Kidney (tissue), 14 donors: ENCODE data around the gene MFAP4. TPM values are rescaled to one million over a fixed set of nuclear protein-coding genes. Genes with fewer than 3 reads are reported as not detected.
A peak's percentile ranks its signal among the peaks of the same experiment; 100 is the strongest.

Experiments
- DNase-seq, 5 donors: peaks; one replicate each; pipeline ENCODE4 v3.0.0-alpha.2; 2013 to 2020
- FAIRE-seq: peaks from 2 replicates; lab custom pipeline; 2012; peaks lifted over from hg19 to GRCh38; lab: Jason Lieb, UNC
- H3K27ac ChIP-seq, 2 donors: one replicate each; pipeline ENCODE4 v1.7.0; 2013; ENCODE audit warnings: low read depth in 2 of 2, low read length in 2 of 2, inconsistent platforms in 1 of 2
- H3K27me3 ChIP-seq: one replicate; pipeline ENCODE4 v1.7.1; 2013; ENCODE audit warnings: low read length, inconsistent platforms; ENCODE audit not compliant: control insufficient read depth, insufficient read depth
- H3K36me3 ChIP-seq, 3 donors: one replicate each; pipeline versions ENCODE4 v1.7.0 to v1.7.1; 2013; ENCODE audit warnings: low read length in 3 of 3, control low read depth in 1 of 3, inconsistent platforms in 1 of 3; ENCODE audit not compliant: insufficient read depth in 3 of 3, control insufficient read depth in 2 of 3
- H3K4me1 ChIP-seq, 3 donors: one replicate each; pipeline versions ENCODE4 v1.7.0 to v1.7.1; 2013; ENCODE audit warnings: low read length in 3 of 3, inconsistent platforms in 1 of 3, low read depth in 1 of 3; ENCODE audit not compliant: control insufficient read depth in 2 of 3, insufficient read depth in 2 of 3
- H3K4me3 ChIP-seq, 3 donors: one replicate each; pipeline versions ENCODE4 v1.7.0 to v1.8.1; 2013; ENCODE audit warnings: low read length in 3 of 3, control low read depth in 1 of 3, inconsistent platforms in 1 of 3
- H3K9ac ChIP-seq, 3 donors: one replicate each; pipeline versions ENCODE4 v1.7.0 to v1.7.1; 2013; ENCODE audit warnings: low read length in 3 of 3, control low read depth in 1 of 3, inconsistent platforms in 1 of 3
- H3K9me3 ChIP-seq, 3 donors: one replicate each; pipeline versions ENCODE4 v1.7.0 to v1.7.1; 2013; ENCODE audit warnings: low read length in 3 of 3, control low read depth in 1 of 3, inconsistent platforms in 1 of 3; ENCODE audit not compliant: control insufficient read depth in 2 of 3, insufficient read depth in 1 of 3
- intact Hi-C: fragments of 100-400 bp; cut with DNase I; formaldehyde crosslinking; loops from one replicate; pipeline ENCODE4 v1.11.1; 2022
- polyA plus RNA-seq: library from polyadenylated mRNA; stranded (reverse); fragments of 350-450 nt; fragmentation: Illumina TruSeq; extraction: RNeasy Lipid Tissue Mini Kit (QIAGEN cat#74804); gene quantifications from one replicate; pipeline ENCODE4 v1.2.3, GENCODE V29; 2014; ENCODE audit warnings: low read depth, low replicate concordance; ENCODE audit not compliant: insufficient read depth
- total RNA-seq: library from RNA; stranded (reverse); fragmentation: NEBNext Ultra II Directional; extraction: Animal tissue kit (Norgen Biotek cat#: 25700); gene quantifications from one replicate; pipeline ENCODE4 v1.2.1, GENCODE V29; 2021
- TF ChIP-seq, protein P1 (sequence below): IDR thresholded peaks from 3 replicates; pipeline ENCODE4 v1.5.1; 2012; ENCODE audit warnings: mild to moderate bottlenecking, moderate library complexity, borderline replicate concordance; ENCODE audit not compliant: insufficient read depth; ENCODE audit errors: extremely low read depth
- donor health status: control.
- donor health status: control.
- donor health status: control.
- donor health status: control.
- donor health status: control.
- donor health status: DM: yes; HTN: yes; CAD: no.
- donor health status: Normal renal cell carcinoma (clear cell type).

The MFAP4 gene
- total and polyA plus RNA-seq, 2 donors from 2014 or later = 27.6 to 51.1 TPM

GRCh38 chr17:19385521-19385983 lies 1.4 kb downstream of the MFAP4 start:
- Histone ChIP-seq H3K27ac (no peak overlapping the region), H3K27me3 (no peaks in the 10 kb centered on the region), H3K4me1 (peaks cover 0 to 23% (median 4%) of the 10 kb centered on the region in 3 donors), H3K9ac (no peak overlapping the region), H3K36me3 (peaks cover 3 to 17% (median 13%) of the 10 kb centered on the region in 3 donors), H3K4me3 (no peak overlapping the region), H3K9me3 (no peaks in the 10 kb centered on the region)
- intact Hi-C loops = no loop called here
- FAIRE-seq (no peak), DNase-seq (peak in 2 of 5 donors; percentile 51 to 54)
- TF ChIP-seq, protein P1, sequence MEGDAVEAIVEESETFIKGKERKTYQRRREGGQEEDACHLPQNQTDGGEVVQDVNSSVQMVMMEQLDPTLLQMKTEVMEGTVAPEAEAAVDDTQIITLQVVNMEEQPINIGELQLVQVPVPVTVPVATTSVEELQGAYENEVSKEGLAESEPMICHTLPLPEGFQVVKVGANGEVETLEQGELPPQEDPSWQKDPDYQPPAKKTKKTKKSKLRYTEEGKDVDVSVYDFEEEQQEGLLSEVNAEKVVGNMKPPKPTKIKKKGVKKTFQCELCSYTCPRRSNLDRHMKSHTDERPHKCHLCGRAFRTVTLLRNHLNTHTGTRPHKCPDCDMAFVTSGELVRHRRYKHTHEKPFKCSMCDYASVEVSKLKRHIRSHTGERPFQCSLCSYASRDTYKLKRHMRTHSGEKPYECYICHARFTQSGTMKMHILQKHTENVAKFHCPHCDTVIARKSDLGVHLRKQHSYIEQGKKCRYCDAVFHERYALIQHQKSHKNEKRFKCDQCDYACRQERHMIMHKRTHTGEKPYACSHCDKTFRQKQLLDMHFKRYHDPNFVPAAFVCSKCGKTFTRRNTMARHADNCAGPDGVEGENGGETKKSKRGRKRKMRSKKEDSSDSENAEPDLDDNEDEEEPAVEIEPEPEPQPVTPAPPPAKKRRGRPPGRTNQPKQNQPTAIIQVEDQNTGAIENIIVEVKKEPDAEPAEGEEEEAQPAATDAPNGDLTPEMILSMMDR = no peak

DNA sequence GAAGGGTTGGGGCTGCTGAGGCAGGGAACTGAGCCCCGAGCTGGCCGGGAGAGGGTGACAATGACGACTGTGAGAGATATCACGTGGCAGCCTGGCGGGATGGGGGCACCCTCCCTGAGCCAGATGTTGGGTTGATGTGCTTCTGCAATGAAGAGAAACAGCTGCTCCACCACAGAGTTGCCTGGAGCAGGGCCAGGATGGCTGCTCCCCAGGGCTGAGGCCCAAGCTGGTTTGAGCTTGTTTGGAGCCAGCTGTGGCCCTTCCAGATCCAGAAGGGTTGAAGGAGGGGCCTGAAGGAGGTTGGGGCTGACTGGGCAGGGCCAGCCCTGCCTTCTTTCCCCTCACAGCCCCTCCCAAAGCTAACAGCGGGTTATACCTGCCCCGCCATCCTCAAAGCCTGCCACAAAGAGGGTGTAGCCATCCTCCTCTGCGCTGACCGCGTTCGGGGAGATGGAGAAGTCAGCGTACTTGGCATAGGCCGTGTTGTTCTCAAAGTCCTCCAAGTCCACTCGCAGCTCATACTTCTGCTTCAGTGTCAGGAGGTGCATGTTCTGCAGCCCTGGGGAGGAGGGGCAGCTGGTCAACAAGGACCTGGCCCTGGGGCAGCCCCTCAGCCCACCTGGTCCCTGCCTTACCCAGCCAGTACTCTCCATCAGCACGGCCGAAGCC lies 2.1 kb downstream of the MFAP4 start:
- intact Hi-C loops = no loop called here
- H3K4me1 ChIP-seq = peaks cover 0 to 23% (median 4%) of the 10 kb centered on the region in 3 donors
- no peaks in the 10 kb centered on the region for H3K27me3 ChIP-seq
- FAIRE-seq (no peak), DNase-seq (peak; percentile 83 to 95 (median 85))
- TF ChIP-seq, protein P1 = no peak
- H3K9ac ChIP-seq = no peak overlapping the region
- peaks cover 9 to 23% (median 20%) of the 10 kb centered on the region in 3 donors for H3K36me3 ChIP-seq
- peak overlapping the region; percentile 49 to 70 for H3K27ac ChIP-seq
- peak overlapping the region in 1 of 3 donors; percentile 40 for H3K4me3 ChIP-seq
- H3K9me3 ChIP-seq = no peaks in the 10 kb centered on the region

GRCh38 chr17:19383681-19384470 lies 3.1 kb downstream of the MFAP4 start:
- DNase-seq = peak in 2 of 5 donors; percentile 30 to 66
- Histone ChIP-seq H3K9me3 (no peaks in the 10 kb centered on the region), H3K4me3 (no peak overlapping the region), H3K27ac (peak overlapping the region; percentile 43 to 45), H3K4me1 (peaks cover 0 to 30% (median 4%) of the 10 kb centered on the region in 3 donors), H3K36me3 (peaks cover 10 to 30% (median 21%) of the 10 kb centered on the region in 3 donors), H3K9ac (no peak overlapping the region), H3K27me3 (no peaks in the 10 kb centered on the region)
- no peak for FAIRE-seq
- intact Hi-C loops = no loop called here
- TF ChIP-seq, protein P1 = no peak
